ENCODE data around the gene CILP.

The CILP gene

GRCh38 chr15:65176056-65176455 lies 35.2 kb downstream of the CILP start:
- no peak for DNase-seq (ENCODE audit: low read depth)
- TF ChIP-seq CTCF (IDR thresholded peaks at IDR 0.05; ENCODE audit: insufficient read depth, low read depth, low read length, missing control alignments) = no peak
- no peak overlapping the region for H3K4me3 ChIP-seq (ENCODE audit: low read depth, low read length)

DNA sequence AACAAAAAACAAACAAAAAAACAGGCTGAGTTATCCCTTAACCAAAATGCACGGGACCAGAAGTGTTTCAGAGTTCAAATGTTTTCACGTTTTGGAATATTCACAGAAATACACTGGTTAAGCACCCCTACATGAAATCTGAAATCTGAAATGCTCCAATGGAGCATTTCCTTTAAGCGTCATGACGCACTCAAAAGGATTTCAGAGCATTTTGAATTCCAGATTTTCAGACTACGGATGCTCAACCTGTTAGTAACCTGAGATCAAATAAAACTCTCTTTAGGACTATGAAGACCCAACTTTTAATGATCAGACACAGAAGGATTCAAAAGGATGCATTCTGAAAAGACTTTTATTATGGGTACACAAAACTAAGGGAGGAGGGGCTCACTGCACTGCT lies 35.8 kb downstream of the CILP start:
- H3K4me3 ChIP-seq (ENCODE audit: low read depth, low read length) = no peak overlapping the region
- no peak for DNase-seq (ENCODE audit: low read depth)
- no peak for TF ChIP-seq CTCF (IDR thresholded peaks at IDR 0.05; ENCODE audit: insufficient read depth, low read depth, low read length, missing control alignments)

DNA sequence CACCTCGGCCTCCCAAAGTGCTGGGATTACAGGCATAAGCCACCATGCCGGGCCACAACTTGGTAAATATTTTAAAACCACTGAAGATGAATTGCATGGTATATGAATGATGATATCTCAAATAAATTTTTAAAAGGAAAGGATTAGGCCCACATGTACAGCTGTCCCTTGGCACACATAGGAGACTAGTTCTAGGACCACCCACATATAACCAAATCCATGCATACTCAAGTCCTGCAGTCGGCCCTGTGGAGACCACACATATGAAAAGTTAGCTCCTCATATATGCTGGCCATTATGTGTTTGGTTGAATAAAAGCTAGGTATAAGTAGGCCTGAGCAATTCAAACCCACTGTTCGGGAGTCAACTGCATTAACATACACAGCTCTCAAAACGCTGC lies 36.8 kb downstream of the CILP start:
- no peak for DNase-seq (ENCODE audit: low read depth)
- H3K4me3 ChIP-seq (ENCODE audit: low read depth, low read length) = no peak overlapping the region
- no peak for TF ChIP-seq CTCF (IDR thresholded peaks at IDR 0.05; ENCODE audit: insufficient read depth, low read depth, low read length, missing control alignments)

- TF ChIP-seq CTCF (IDR thresholded peaks at IDR 0.05; ENCODE audit: insufficient read depth, low read depth, low read length, missing control alignments) = no peak
- DNase-seq (ENCODE audit: low read depth) = no peak
- H3K4me3 ChIP-seq (ENCODE audit: low read depth, low read length) = no peak overlapping the region
Measured at GRCh38 chr15:65172531-65172930, 38.7 kb downstream of the CILP start.

DNA sequence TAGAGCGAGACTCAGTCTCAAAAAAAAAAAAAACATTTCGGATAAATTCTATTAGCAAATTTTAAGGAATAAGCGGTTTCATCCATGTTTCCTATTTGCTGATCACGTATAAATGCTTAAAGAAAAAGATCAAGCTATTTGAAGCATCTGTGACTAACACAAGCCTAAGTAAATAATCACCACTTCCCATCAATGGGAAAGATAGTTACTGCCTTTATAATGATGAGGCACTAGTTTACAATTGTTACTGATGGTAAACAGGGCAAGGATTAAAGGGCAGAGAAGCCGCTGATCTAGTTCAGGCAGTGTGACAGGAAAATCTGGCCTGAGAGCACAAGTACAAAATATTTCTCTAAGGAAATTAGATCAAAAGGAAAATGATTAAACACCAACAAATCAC lies 39.8 kb downstream of the CILP start:
- H3K4me3 ChIP-seq (ENCODE audit: low read depth, low read length) = no peak overlapping the region
- no peak for DNase-seq (ENCODE audit: low read depth)
- TF ChIP-seq CTCF (IDR thresholded peaks at IDR 0.05; ENCODE audit: insufficient read depth, low read depth, low read length, missing control alignments) = no peak

DNA sequence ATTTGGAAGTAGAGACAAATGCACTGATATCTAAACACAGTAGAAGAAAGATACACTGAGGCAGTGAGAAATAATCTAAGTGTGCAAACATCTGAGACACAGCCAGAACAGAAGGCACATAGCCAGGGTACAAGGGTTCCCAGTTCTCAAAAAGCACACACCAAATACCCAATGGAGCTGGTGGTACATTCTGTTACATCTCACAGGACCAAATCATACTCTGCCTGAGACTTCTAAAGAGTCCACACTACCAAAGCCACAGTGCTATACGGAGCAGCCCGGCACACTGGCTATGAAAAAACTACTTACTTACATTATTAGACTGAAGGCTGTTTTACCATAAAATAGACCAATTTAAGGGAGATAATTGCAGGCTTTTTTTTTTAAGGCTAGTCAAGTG lies 45.4 kb downstream of the CILP start:
- H3K4me3 ChIP-seq (ENCODE audit: low read depth, low read length) = no peak overlapping the region
- DNase-seq (ENCODE audit: low read depth) = no peak
- no peak for TF ChIP-seq CTCF (IDR thresholded peaks at IDR 0.05; ENCODE audit: insufficient read depth, low read depth, low read length, missing control alignments)

GRCh38 chr15:65164139-65164538 lies 47.1 kb downstream of the CILP start:
- no peak for DNase-seq (ENCODE audit: low read depth)
- H3K4me3 ChIP-seq (ENCODE audit: low read depth, low read length) = no peak overlapping the region

More at GRCh38 chr15:65164139-65164538, 47.1 kb downstream of the CILP start:
- no peak for TF ChIP-seq CTCF (IDR thresholded peaks at IDR 0.05; ENCODE audit: insufficient read depth, low read depth, low read length, missing control alignments)
